ENCODE data around the gene DTX4. TPM values are rescaled to one million over a fixed set of nuclear protein-coding genes. Genes with fewer than 3 reads are reported as not detected.

Gene DTX4
- total RNA-seq, 2 experiments from 2014 or later = 0.18 to 0.45 TPM

DNA sequence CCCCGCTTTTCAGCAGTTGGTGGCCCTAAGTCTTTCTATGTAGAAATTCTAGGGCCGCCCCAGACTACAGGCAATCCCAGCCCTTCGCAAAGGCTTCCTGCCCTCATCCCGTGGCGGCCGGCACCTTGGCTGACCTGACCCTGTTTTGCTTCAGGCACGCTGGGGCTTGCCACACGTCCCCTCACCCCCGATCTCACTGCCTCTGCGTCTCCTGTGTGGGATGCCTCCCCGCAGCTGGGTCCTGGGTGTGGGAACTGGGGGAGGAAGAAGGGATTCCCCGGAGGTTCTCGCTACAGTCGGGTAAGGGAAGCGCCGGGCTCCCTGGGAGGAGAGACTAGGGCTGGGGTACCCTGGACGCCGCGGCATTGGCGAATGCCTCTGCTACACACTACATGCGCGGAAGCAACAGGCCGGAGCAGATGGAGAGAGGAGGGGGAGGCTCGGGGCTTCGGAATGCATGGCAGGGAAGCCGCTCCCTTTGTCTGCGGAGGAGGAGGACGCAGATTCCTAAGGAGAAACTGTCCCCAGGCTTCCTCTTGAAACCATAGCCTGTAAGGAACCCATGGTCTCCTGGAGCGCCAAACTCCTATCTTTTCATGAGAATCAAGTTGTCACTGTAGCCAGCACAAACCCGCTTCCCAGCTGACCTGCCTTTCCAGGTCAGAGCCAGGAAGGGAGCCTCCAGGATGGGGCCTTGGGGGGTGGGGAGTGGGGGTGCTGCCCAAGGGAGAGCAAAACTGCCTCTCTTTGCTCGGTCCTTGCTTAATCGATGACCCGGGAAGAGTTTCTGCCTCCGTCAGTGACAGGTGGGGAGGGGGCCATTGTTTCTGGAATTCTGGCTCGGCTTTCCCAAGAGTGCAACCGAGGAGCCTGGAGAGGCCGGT lies 1.4 kb downstream of the DTX4 start:
- ChIA-PET CTCF (interaction anchor here (2.2 to 9.7 kb wide), 7 partner anchors 8 to 36 kb away, joined by 7 to 113 read pairs (median 16); no protein-coding TSS in a partner anchor), POLR2A (no interaction called here)

DNA sequence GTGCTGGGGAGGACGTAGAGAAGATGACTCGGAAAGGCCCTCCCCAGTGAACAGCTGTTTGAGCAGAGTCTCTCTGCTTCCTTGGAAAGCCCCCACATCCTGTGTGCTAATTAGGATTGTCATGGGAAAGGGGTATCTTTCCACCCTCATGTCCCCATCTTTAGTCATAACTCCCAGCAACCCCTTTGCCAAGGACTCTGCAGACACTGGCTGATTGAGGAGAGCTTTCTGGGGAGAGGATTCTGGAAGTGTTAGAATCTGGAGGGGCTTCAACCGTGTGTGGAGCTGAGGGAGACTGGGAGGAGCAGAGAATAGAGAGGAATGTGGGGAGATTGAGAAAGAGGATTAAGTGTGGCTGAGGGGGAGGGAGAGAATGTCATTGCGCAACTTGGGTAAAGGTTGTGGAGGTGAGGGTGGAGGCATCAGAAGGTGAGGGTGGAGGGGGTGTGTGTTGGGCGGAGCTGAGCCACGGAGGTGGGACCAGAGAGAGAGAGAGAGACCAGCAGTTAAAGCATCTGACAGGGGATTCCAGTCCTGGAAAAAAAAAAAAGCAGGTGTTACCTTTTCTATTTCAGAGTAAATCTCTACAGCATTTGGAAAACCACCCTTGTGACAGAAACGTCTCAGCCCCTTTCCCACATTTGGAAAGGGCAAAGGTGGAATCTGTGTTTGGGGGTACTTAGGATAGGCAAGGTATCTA lies 2.2 kb downstream of the DTX4 start:
- no peak overlapping the region for H3K4me3 Mint-ChIP-seq
- CTCF ChIA-PET = interaction anchor here (1.3 to 9.7 kb wide), 3 partner anchors 12 to 33 kb away, joined by 3 to 113 read pairs (median 7); no protein-coding TSS in a partner anchor

More for the DNA sequence above, 1.4 kb downstream of the DTX4 start:
- H3K4me1 Mint-ChIP-seq (ENCODE audit: low read depth) = peaks cover 7% of the 10 kb centered on the region
- H3K36me3 Mint-ChIP-seq (ENCODE audit: low read depth) = no peaks in the 10 kb centered on the region
- H3K27ac Mint-ChIP-seq = no peak overlapping the region
- ATAC-seq (no peak), DNase-seq (no peak)
- H3K9me3 Mint-ChIP-seq (ENCODE audit: insufficient read depth) = no peaks in the 10 kb centered on the region
- peak overlapping the region; percentile 64 for H3K4me3 Mint-ChIP-seq
- H3K27me3 Mint-ChIP-seq (ENCODE audit: low read depth) = peaks cover 23% of the 10 kb centered on the region

DNA sequence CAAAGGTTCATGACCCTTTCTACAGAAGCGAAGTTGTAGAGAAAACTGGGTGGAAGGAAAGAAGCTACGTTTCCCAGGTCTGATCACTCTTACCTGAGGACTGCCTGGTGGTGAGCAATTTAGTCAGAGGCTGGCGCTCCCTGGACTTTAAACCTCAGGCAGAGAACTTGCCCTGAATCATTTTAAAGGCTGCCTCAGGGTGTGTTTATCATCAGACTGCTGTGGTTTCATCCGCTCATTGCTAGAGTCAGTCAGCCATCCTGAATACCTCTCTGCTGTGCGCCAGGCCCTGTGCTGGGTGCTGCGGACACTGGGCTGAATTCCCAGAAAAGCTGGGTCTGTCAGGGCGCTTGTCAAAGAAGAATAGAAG lies 2.7 kb downstream of the DTX4 start:
- H3K27ac Mint-ChIP-seq = no peak overlapping the region
- no peaks in the 10 kb centered on the region for H3K36me3 Mint-ChIP-seq (ENCODE audit: low read depth)
- peaks cover 7% of the 10 kb centered on the region for H3K4me1 Mint-ChIP-seq (ENCODE audit: low read depth)
- no peak overlapping the region for H3K4me3 Mint-ChIP-seq
- POLR2A ChIA-PET = interaction anchor here (0.9 kb wide), 1 partner anchor 32 kb away, joined by 3 read pairs; the partner anchor contains the start of gene FAM111A
- peaks cover 25% of the 10 kb centered on the region for H3K27me3 Mint-ChIP-seq (ENCODE audit: low read depth)
- H3K9me3 Mint-ChIP-seq (ENCODE audit: insufficient read depth) = no peaks in the 10 kb centered on the region
- CTCF ChIA-PET = interaction anchor here (1.3 to 9.7 kb wide), 3 partner anchors 11 to 33 kb away, joined by 3 to 113 read pairs (median 7); no protein-coding TSS in a partner anchor
- DNase-seq = no peak
- ATAC-seq = no peak

More for the DNA sequence above, 2.2 kb downstream of the DTX4 start:
- no peak for DNase-seq
- Mint-ChIP-seq H3K36me3 (ENCODE audit: low read depth) (no peaks in the 10 kb centered on the region), H3K4me1 (ENCODE audit: low read depth) (peaks cover 7% of the 10 kb centered on the region), H3K9me3 (ENCODE audit: insufficient read depth) (no peaks in the 10 kb centered on the region), H3K27ac (no peak overlapping the region), H3K27me3 (ENCODE audit: low read depth) (peaks cover 25% of the 10 kb centered on the region)
- no peak for ATAC-seq
- POLR2A ChIA-PET = interaction anchor here (0.9 kb wide), 1 partner anchor 32 kb away, joined by 3 read pairs; the partner anchor contains the start of gene FAM111A

DNA sequence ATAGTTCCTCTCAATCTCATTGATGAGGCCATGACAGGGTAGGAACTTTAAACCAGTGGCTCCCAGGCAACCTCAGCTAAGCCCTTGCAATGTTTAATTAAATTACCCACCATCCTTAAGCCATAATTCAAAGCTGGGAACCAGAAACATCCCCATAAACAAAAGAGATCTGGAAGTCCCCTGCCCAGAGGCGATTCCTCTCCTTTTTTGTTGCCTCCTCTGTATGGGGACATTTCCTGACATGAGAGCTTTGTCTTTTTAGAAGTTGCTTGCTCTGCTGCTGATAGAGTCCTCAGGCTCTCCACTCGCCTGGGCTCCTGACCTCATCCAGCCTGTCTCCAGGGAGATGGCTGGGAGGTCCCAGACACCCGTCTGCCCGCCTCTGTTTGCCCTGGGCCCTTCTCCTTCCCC lies 3.2 kb downstream of the DTX4 start:
- CTCF ChIA-PET = interaction anchor here (1.3 to 9.7 kb wide), 3 partner anchors 11 to 32 kb away, joined by 3 to 113 read pairs (median 7); no protein-coding TSS in a partner anchor
- Mint-ChIP-seq H3K27ac (no peak overlapping the region), H3K27me3 (ENCODE audit: low read depth) (peaks cover 25% of the 10 kb centered on the region), H3K4me1 (ENCODE audit: low read depth) (peaks cover 7% of the 10 kb centered on the region), H3K36me3 (ENCODE audit: low read depth) (no peaks in the 10 kb centered on the region), H3K4me3 (no peak overlapping the region), H3K9me3 (ENCODE audit: insufficient read depth) (no peaks in the 10 kb centered on the region)
- ATAC-seq (no peak), DNase-seq (no peak)
- POLR2A ChIA-PET = no interaction called here

DNA sequence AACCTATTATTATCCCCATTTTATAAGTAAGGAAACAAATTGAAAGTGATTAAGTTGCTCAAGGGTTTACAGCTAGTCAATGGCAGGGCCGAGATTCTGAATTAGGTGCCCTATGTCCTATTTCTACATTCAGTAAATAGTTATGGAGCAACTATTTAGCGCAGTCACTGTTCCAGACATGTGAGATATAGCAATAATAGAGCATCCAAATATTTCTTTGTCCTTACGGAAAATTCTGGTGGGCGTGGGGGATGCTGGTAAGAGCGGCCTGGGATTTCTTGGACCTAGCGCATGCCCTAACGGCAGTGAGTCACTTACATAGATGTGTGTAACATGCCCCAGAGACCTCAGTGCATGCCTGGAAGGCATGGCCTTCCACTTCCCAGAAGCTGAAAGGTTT lies 4.4 kb downstream of the DTX4 start:
- Mint-ChIP-seq H3K4me3 (no peak overlapping the region), H3K4me1 (ENCODE audit: low read depth) (peaks cover 7% of the 10 kb centered on the region), H3K27me3 (ENCODE audit: low read depth) (peaks cover 25% of the 10 kb centered on the region), H3K36me3 (ENCODE audit: low read depth) (no peaks in the 10 kb centered on the region), H3K9me3 (ENCODE audit: insufficient read depth) (no peaks in the 10 kb centered on the region), H3K27ac (no peak overlapping the region)
- ATAC-seq = no peak
- no peak for DNase-seq
- CTCF ChIA-PET = interaction anchor here (9.7 kb wide), 1 partner anchor 9 kb away, joined by 113 read pairs; no protein-coding TSS in a partner anchor
- POLR2A ChIA-PET = no interaction called here

DNA sequence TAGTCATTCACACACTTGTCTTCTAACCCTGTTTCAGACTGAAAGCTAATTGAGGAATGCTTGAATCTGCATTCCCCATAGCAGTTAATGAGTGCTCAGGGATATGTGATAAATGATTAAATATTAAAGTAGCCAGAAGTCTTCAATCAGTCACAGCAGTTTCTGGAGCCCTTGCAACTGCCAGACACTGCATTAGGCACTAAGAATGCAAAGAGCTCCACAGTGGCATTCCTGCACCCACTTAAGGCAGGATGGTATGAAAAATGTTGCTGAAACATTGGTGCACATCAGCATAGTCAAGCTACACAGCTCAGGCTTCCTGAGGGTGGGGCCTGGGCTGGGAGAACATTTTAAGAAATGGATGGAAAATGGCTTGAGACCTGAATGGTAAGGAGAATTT lies 6.5 kb downstream of the DTX4 start:
- POLR2A ChIA-PET = no interaction called here
- CTCF ChIA-PET = interaction anchor here (1.0 to 9.7 kb wide), 3 partner anchors 7 to 21 kb away, joined by 3 to 113 read pairs (median 4); no protein-coding TSS in a partner anchor

DNA sequence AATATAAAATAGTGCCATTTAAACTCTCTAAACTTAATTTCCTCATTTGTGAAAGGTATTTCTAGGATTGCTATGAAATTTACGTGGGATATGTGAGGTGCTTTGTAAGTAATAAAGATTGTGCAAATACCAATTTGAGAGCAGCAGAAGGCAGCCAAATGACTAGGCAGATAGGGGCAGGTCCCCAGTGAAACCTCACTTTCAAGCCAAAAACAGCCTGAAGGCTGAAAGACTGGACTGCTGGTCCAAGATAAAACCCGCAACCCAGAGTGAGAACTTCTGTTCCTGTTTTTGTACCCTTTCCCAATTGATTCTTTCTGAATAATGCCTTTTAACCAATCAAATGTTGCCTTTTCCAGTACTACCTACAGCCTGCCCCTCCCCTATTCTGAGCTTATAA lies 7.2 kb downstream of the DTX4 start:
- DNase-seq (no peak), ATAC-seq (no peak)
- H3K27ac Mint-ChIP-seq = no peak overlapping the region
- ChIA-PET POLR2A (no interaction called here), CTCF (interaction anchor here (1.0 kb wide), 1 partner anchor 18 kb away, joined by 3 read pairs; no protein-coding TSS in a partner anchor)
- no peaks in the 10 kb centered on the region for H3K36me3 Mint-ChIP-seq (ENCODE audit: low read depth)
- no peaks in the 10 kb centered on the region for H3K4me1 Mint-ChIP-seq (ENCODE audit: low read depth)
- peaks cover 14% of the 10 kb centered on the region for H3K27me3 Mint-ChIP-seq (ENCODE audit: low read depth)
- H3K4me3 Mint-ChIP-seq = no peak overlapping the region
- H3K9me3 Mint-ChIP-seq (ENCODE audit: insufficient read depth) = no peaks in the 10 kb centered on the region

More for the DNA sequence above, 6.5 kb downstream of the DTX4 start:
- H3K9me3 Mint-ChIP-seq (ENCODE audit: insufficient read depth) = no peaks in the 10 kb centered on the region
- no peaks in the 10 kb centered on the region for H3K4me1 Mint-ChIP-seq (ENCODE audit: low read depth)
- no peak for DNase-seq
- ATAC-seq = no peak
- H3K4me3 Mint-ChIP-seq = no peak overlapping the region
- H3K27ac Mint-ChIP-seq = no peak overlapping the region
- peaks cover 18% of the 10 kb centered on the region for H3K27me3 Mint-ChIP-seq (ENCODE audit: low read depth)
- no peaks in the 10 kb centered on the region for H3K36me3 Mint-ChIP-seq (ENCODE audit: low read depth)

DNA sequence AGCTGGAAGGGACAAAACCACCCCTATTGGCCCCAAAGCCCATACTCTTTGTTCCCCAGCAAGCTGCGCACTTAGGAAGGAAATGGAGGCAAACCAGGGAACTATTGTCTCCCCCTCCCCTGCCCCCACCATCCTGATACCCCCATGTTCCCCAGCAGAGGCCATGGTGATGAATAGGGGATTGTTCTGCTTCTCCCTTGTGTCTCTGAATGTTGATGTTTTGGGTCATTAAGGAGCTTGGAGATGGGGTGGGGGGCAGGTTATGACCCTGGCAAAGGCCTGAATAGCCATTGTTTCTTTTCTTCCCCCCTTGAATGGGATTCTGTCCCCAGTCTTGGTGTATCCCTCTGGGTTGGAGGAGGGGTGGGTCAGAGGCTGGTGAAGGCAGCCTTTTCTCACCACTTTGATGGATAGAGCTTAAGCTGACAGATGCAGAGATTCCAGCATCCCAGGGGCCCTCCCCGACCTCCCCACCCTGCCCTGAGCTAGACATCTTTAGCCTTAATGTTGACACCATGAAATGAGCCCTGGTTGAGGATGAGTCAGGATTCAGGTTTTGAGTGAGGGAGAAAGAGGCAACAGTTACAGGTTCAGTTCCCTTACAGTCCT lies 8.3 kb downstream of the DTX4 start:
- Mint-ChIP-seq H3K9me3 (ENCODE audit: insufficient read depth) (no peaks in the 10 kb centered on the region), H3K4me1 (ENCODE audit: low read depth) (no peaks in the 10 kb centered on the region), H3K27me3 (ENCODE audit: low read depth) (peaks cover 5% of the 10 kb centered on the region), H3K36me3 (ENCODE audit: low read depth) (no peaks in the 10 kb centered on the region), H3K4me3 (no peak overlapping the region), H3K27ac (no peak overlapping the region)
- ChIA-PET CTCF (interaction anchor here (1.0 to 3.3 kb wide), 2 partner anchors 8 to 19 kb away, joined by 3 to 16 read pairs; partner anchors contain the start of gene DTX4), POLR2A (no interaction called here)
- DNase-seq = no peak
- ATAC-seq = no peak

DNA sequence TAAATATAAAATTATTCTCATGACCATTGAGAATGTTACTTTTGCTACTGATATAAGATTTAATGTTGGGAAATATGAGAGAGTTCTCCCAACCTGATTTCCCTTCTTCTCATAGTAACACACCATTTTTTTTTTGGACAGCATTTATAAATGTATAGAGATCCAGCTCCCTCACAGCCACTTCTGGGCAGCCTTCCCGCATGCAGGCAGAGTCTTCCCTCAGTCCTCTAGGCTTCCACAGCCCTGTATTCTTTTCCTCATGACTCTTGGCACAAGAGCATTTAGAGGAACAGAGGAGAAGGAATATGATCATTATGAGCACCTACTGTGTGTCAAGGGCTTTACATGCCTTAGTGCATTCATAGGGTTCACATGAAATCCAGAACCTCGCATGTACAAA lies 9.0 kb downstream of the DTX4 start:
- no peaks in the 10 kb centered on the region for H3K4me1 Mint-ChIP-seq (ENCODE audit: low read depth)
- DNase-seq = no peak
- ChIA-PET CTCF (interaction anchor here (3.3 kb wide), 1 partner anchor 9 kb away, joined by 16 read pairs; the partner anchor contains the start of gene DTX4), POLR2A (no interaction called here)
- H3K9me3 Mint-ChIP-seq (ENCODE audit: insufficient read depth) = no peaks in the 10 kb centered on the region
- H3K36me3 Mint-ChIP-seq (ENCODE audit: low read depth) = no peaks in the 10 kb centered on the region
- H3K4me3 Mint-ChIP-seq = no peak overlapping the region
- H3K27me3 Mint-ChIP-seq (ENCODE audit: low read depth) = peaks cover 3% of the 10 kb centered on the region
- ATAC-seq = no peak
- H3K27ac Mint-ChIP-seq = no peak overlapping the region

DNA sequence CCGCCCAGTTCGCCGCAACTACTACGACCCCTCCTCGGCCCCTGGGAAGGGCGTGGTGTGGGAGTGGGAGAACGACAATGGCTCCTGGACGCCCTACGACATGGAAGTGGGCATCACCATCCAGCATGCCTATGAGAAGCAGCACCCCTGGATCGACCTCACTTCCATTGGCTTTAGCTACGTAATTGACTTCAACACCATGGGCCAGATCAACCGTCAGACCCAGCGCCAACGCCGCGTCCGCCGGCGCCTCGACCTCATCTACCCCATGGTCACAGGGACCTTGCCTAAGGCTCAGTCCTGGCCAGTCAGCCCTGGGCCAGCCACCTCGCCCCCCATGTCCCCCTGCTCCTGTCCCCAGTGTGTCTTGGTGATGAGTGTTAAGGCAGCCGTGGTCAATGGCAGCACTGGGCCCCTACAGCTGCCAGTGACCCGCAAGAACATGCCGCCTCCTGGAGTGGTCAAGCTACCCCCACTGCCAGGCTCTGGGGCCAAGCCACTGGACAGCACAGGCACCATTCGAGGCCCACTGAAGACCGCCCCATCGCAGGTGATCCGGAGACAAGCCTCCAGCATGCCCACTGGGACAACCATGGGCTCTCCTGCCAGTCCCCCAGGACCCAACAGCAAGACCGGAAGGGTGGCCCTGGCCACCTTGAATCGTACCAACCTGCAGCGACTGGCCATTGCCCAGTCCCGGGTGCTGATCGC lies 10.0 kb downstream of the DTX4 start:
- no peak overlapping the region for H3K27ac Mint-ChIP-seq
- H3K9me3 Mint-ChIP-seq (ENCODE audit: insufficient read depth) = no peaks in the 10 kb centered on the region
- H3K36me3 Mint-ChIP-seq (ENCODE audit: low read depth) = no peaks in the 10 kb centered on the region
- CTCF ChIA-PET = interaction anchor here (1.0 to 3.3 kb wide), 4 partner anchors 10 to 24 kb away, joined by 3 to 16 read pairs (median 4); partner anchors contain the start of gene DTX4
- H3K27me3 Mint-ChIP-seq (ENCODE audit: low read depth) = peaks cover 3% of the 10 kb centered on the region
- no peaks in the 10 kb centered on the region for H3K4me1 Mint-ChIP-seq (ENCODE audit: low read depth)
- DNase-seq (no peak), ATAC-seq (no peak)
- no peak overlapping the region for H3K4me3 Mint-ChIP-seq
- POLR2A ChIA-PET = no interaction called here
